Measurements from ENCODE around the gene CCDC86. TPM values are rescaled to one million over a fixed set of nuclear protein-coding genes. Genes with fewer than 3 reads are reported as not detected.

Gene CCDC86
- total RNA-seq, 2 experiments from 2014 or later: 21.3 to 24.7 TPM

DNA sequence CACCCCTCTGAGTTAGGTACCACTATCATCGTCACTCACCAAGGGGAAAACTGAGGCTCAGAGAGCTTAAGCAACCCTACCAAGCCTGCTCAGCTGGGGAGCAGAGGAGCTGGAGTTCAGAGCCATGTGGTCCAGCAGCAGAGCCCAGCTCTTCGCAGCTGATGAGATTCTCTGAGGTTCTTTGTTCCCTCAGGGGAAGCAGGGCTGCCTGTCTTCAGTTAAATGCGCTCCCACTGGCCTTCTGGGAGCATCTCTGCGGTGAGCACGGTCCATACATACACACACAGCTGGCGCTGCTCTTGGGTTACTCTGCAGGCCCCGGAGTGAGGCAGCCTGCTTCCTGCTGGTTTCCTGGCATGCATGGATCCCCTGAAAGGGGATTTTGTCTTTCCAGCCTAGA lies 19.0 kb downstream of the CCDC86 start:
- POLR2A ChIA-PET: interaction anchor here (0.6 to 0.8 kb wide), 3 partner anchors 82 to 1083 kb away, joined by 3 to 4 read pairs (median 3); no protein-coding TSS in a partner anchor
- H3K9me3 ChIP-seq (ENCODE audit: low read length): no peaks in the 10 kb centered on the region

DNA sequence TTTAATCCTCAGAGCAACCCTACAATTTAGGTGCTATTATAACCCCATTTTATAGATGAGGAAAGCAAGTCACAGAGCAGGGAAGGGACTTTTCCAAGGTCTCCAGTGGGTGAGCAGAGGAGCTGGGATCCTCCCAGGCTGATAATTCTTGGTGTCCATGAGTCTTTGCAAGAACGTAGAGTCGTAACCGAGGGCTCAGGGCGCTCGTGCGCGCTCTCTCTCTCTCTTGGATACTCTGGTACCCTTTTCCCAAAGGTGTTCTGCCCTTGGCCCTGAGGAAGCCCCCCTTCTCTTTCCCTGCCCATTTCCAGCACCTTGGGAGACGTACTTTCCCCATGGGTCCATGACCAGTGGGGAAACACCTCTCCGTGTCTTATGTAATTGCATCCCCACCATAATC lies 20.3 kb downstream of the CCDC86 start:
- H4K20me1 ChIP-seq (ENCODE audit: insufficient read depth, low read length): no peaks in the 10 kb centered on the region
- H3K4me1 ChIP-seq (ENCODE audit: insufficient read depth, low read length, poor library complexity, severe bottlenecking): peaks cover 10% of the 10 kb centered on the region
- no peak for TF ChIP-seq EZH2phosphoT487 (IDR thresholded peaks at IDR 0.05; ENCODE audit: borderline replicate concordance, low read depth, low read length)
- TF ChIP-seq, protein P1, sequence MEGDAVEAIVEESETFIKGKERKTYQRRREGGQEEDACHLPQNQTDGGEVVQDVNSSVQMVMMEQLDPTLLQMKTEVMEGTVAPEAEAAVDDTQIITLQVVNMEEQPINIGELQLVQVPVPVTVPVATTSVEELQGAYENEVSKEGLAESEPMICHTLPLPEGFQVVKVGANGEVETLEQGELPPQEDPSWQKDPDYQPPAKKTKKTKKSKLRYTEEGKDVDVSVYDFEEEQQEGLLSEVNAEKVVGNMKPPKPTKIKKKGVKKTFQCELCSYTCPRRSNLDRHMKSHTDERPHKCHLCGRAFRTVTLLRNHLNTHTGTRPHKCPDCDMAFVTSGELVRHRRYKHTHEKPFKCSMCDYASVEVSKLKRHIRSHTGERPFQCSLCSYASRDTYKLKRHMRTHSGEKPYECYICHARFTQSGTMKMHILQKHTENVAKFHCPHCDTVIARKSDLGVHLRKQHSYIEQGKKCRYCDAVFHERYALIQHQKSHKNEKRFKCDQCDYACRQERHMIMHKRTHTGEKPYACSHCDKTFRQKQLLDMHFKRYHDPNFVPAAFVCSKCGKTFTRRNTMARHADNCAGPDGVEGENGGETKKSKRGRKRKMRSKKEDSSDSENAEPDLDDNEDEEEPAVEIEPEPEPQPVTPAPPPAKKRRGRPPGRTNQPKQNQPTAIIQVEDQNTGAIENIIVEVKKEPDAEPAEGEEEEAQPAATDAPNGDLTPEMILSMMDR (conservative IDR thresholded peaks at IDR 0.05; ENCODE audit: low read length): no peak
- intact Hi-C loops (cut with micrococcal nuclease; ENCODE audit: unreplicated experiment): no loop called here
- no peaks in the 10 kb centered on the region for H3K36me3 ChIP-seq (ENCODE audit: insufficient read depth, low read length)
- H3K9me3 ChIP-seq (ENCODE audit: low read length): no peaks in the 10 kb centered on the region
- no peaks in the 10 kb centered on the region for H3K79me2 ChIP-seq (ENCODE audit: insufficient read depth, low read depth, low read length)
- H3K9me2 ChIP-seq (ENCODE audit: insufficient read depth, low read length): no peaks in the 10 kb centered on the region
- CTCF ChIA-PET (ENCODE audit: unreplicated experiment): no interaction called here
- H3K27ac ChIP-seq (ENCODE audit: low read depth, low read length, poor library complexity, severe bottlenecking): no peak overlapping the region
- DNase-seq (ENCODE audit: low spot score): no peak
- POLR2A ChIA-PET: no interaction called here
- no peak overlapping the region for H3K4me3 ChIP-seq (ENCODE audit: low read depth, low read length, poor library complexity, severe bottlenecking)
- H2AFZ ChIP-seq (ENCODE audit: low read length): no peak overlapping the region
- no peak overlapping the region for H3K4me2 ChIP-seq (ENCODE audit: low read length)
- no TSS peak for BruUV-seq (replicated peaks)

More for the DNA sequence above, 19.0 kb downstream of the CCDC86 start:
- BruUV-seq (replicated peaks): no TSS peak
- DNase-seq (ENCODE audit: low spot score): no peak
- Histone ChIP-seq H3K27ac (ENCODE audit: low read depth, low read length, poor library complexity, severe bottlenecking) (no peak overlapping the region), H3K36me3 (ENCODE audit: insufficient read depth, low read length) (no peaks in the 10 kb centered on the region), H3K9me2 (ENCODE audit: insufficient read depth, low read length) (no peaks in the 10 kb centered on the region), H3K4me2 (ENCODE audit: low read length) (no peak overlapping the region), H2AFZ (ENCODE audit: low read length) (no peak overlapping the region), H3K79me2 (ENCODE audit: insufficient read depth, low read depth, low read length) (no peaks in the 10 kb centered on the region), H3K4me3 (ENCODE audit: low read depth, low read length, poor library complexity, severe bottlenecking) (no peak overlapping the region), H4K20me1 (ENCODE audit: insufficient read depth, low read length) (no peaks in the 10 kb centered on the region), H3K4me1 (ENCODE audit: insufficient read depth, low read length, poor library complexity, severe bottlenecking) (peaks cover 10% of the 10 kb centered on the region)
- intact Hi-C loops (cut with micrococcal nuclease; ENCODE audit: unreplicated experiment): no loop called here
- TF ChIP-seq, protein P1 (conservative IDR thresholded peaks at IDR 0.05; ENCODE audit: low read length): no peak
- no peak for TF ChIP-seq EZH2phosphoT487 (IDR thresholded peaks at IDR 0.05; ENCODE audit: borderline replicate concordance, low read depth, low read length)
- CTCF ChIA-PET (ENCODE audit: unreplicated experiment): no interaction called here

DNA sequence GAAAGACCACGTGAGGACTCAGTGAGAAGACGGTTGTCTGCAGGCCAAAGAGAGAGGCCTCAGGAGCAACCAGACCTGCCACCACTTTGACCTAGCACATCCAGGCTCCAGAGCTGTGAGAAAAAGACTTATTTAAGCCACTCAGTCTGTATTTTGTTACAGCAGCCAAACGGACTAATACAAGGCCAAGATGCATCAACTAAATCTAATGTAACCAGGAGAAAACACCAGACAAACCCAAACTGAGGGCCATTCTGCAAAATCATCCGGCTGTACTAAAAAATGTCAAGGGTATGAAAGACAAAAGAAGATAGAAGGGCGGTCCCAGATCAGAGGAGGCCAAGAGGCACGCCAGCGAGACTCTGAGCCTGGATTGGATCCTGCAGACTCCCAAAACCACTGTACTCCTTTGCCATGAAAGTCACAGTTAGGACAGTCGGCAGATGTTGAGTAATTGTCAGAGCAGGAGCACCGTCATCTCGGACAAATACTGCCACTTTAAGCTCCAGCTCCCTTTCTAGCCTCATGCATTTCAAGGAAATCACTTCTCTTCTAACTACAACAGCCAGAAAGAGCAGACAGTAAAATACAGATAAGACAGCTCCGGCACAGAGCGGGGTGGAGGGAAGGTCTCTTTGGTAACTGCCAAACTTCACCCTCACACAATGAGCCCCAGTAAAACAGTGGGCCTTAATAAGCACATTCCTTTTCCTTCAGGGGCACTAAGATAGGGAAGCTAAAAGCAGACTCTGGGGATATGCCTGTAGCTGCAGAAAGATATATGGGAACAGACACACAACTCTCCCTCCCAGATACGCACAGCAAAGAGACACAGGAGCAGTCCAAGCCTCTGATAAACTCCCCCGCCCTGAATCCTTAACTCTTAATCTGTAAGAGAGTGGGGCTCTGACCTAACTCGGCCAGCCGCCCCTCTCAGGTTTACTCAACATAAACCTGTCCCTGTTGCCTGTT lies 21.9 kb downstream of the CCDC86 start:
- POLR2A ChIA-PET: no interaction called here
- Histone ChIP-seq H3K9me3 (ENCODE audit: low read length) (no peaks in the 10 kb centered on the region), H4K20me1 (ENCODE audit: insufficient read depth, low read length) (no peaks in the 10 kb centered on the region), H3K4me2 (ENCODE audit: low read length) (no peak overlapping the region), H2AFZ (ENCODE audit: low read length) (no peak overlapping the region), H3K4me1 (ENCODE audit: insufficient read depth, low read length, poor library complexity, severe bottlenecking) (peaks cover 4% of the 10 kb centered on the region), H3K79me2 (ENCODE audit: insufficient read depth, low read depth, low read length) (no peaks in the 10 kb centered on the region), H3K36me3 (ENCODE audit: insufficient read depth, low read length) (no peaks in the 10 kb centered on the region), H3K4me3 (ENCODE audit: low read depth, low read length, poor library complexity, severe bottlenecking) (no peak overlapping the region), H3K27ac (ENCODE audit: low read depth, low read length, poor library complexity, severe bottlenecking) (no peak overlapping the region), H3K9me2 (ENCODE audit: insufficient read depth, low read length) (no peaks in the 10 kb centered on the region)
- CTCF ChIA-PET (ENCODE audit: unreplicated experiment): no interaction called here
- TF ChIP-seq, protein P1 (conservative IDR thresholded peaks at IDR 0.05; ENCODE audit: low read length): no peak
- TF ChIP-seq EZH2phosphoT487 (IDR thresholded peaks at IDR 0.05; ENCODE audit: borderline replicate concordance, low read depth, low read length): no peak
- no TSS peak for BruUV-seq (replicated peaks)
- no peak for DNase-seq (ENCODE audit: low spot score)
- intact Hi-C loops (cut with micrococcal nuclease; ENCODE audit: unreplicated experiment): no loop called here

All from OCI-LY7 (cell line).